GM19452 (cell line): ENCODE results near the gene MGP.

Source experiments
- ATAC-seq: cut with Tn5 transposase; IDR thresholded peaks from one replicate; pipeline ENCODE4 v1.9.1; 2021; ENCODE audit not compliant: unreplicated experiment

The MGP gene

GRCh38 chr12:14885718-14886221 is at the start of gene MGP:
TSS of gene MGP (minus strand) at chr12:14885854. CDS start at chr12:14885791, 63 bp downstream.
- ATAC-seq = no peak

DNA sequence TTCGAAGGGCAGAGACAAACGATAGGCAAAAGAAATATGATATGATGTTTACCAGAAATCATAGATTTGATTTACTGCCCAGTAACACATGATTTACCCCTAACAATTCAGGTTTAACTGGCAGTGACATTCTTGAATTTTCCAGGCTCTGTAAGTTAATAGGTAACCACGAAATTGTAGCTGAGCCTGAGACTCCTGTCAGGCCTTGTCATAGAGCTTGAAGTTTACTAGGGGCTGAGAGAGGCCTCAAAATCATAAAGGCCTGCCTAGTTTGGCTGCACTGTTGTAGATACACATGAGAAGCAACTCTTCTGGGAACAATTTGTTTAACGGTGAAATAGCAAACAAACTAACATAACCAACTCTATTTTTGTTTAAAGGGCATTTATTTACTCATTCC is 49.4 kb upstream of the MGP start:
- no peak for ATAC-seq

DNA sequence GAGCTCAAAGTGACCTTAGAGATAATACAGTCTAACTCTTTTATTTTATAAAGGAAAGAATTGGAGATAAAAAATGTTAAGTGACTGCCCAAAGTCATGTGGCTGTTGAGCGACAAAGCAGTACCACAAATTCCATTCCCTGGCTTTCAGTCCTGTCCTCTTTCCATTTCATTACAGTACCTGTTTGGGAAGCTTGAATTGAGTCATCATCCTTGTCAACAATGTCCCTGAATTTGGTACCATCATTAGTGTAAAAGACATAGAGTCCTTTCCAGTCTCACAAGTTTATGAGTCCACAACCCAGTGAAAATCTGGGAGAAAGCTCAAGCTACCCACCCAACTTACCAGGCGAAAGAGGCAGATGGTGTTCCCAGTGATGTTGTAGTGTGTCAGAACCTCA is 48.9 kb upstream of the MGP start:
- no peak for ATAC-seq

- ATAC-seq = no peak
Observed at GRCh38 chr12:14931791-14932560, 46.3 kb upstream of the MGP start.

DNA sequence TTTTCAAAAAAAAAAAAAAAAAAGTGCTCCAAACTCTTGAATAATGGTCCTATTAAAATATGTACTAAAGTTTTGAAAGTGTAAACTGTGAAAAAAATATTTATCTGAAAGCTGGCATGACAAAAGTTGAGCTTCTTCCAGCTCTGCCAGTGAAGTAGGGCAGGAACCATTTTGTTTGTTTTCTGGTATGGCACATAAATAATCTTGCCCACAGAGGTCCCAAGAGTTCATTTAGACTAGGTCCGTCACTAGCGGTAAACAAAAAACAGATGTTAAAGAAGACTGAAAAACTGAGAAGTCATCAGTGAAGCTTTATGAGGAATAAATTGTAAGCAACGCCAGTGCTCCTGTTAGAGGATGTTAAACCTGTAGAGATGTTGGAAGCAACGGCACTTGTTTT is 45.7 kb upstream of the MGP start:
- no peak for ATAC-seq

DNA sequence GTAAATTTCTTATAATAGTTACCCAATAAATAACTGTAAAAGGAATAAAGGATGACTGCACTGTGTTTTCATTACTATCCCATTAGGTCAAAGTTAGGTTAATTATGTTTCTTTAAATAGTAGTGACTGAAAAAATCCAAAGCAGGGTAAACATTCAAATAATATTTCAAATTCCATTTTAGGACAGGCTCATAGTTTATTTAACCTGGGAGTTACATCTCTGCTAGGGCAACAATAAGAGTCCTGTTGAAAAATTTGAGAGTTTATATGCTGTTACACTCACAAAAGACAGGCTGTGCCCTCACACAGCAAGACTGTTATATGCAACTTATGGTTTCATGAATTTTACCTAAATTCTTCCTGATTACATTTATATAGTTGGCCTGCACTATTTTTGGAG is 44.6 kb upstream of the MGP start:
- no peak for ATAC-seq

- no peak for ATAC-seq
Observed at GRCh38 chr12:14928931-14929330, 43.3 kb upstream of the MGP start.

GRCh38 chr12:14927267-14927666 is 41.6 kb upstream of the MGP start:
- no peak for ATAC-seq

- ATAC-seq = no peak
Observed at GRCh38 chr12:14924541-14924940, 38.9 kb upstream of the MGP start.

GRCh38 chr12:14923944-14924343 is 38.3 kb upstream of the MGP start:
- no peak for ATAC-seq

DNA sequence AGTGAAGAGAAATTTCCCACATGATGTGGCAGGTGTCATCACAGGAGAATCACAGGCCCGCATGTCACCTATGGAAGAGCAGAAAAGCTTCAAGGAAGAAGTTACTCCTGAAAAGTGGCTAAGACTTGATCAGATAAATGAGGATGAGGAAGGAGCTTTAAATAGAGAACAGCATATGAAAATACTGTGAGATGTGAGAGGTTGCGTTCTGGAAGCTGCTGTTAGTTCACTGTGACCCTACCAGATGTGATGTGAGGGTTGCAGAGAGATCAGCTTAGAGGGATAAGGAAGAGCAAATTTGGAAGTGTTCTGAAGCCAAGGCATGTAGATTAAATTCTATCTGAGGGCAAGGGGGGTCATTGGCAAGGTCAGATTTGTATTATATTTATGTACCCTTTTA is 35.6 kb upstream of the MGP start:
- no peak for ATAC-seq

- no peak for ATAC-seq
Observed at GRCh38 chr12:14920475-14921126, 34.9 kb upstream of the MGP start.

- no peak for ATAC-seq
Observed at GRCh38 chr12:14919455-14919854, 33.8 kb upstream of the MGP start.

GRCh38 chr12:14915736-14916135 is 30.1 kb upstream of the MGP start:
- ATAC-seq = no peak

GRCh38 chr12:14913381-14913781 is 27.7 kb upstream of the MGP start:
- ATAC-seq = no peak

- ATAC-seq = no peak
Observed at GRCh38 chr12:14911131-14911530, 25.5 kb upstream of the MGP start.

DNA sequence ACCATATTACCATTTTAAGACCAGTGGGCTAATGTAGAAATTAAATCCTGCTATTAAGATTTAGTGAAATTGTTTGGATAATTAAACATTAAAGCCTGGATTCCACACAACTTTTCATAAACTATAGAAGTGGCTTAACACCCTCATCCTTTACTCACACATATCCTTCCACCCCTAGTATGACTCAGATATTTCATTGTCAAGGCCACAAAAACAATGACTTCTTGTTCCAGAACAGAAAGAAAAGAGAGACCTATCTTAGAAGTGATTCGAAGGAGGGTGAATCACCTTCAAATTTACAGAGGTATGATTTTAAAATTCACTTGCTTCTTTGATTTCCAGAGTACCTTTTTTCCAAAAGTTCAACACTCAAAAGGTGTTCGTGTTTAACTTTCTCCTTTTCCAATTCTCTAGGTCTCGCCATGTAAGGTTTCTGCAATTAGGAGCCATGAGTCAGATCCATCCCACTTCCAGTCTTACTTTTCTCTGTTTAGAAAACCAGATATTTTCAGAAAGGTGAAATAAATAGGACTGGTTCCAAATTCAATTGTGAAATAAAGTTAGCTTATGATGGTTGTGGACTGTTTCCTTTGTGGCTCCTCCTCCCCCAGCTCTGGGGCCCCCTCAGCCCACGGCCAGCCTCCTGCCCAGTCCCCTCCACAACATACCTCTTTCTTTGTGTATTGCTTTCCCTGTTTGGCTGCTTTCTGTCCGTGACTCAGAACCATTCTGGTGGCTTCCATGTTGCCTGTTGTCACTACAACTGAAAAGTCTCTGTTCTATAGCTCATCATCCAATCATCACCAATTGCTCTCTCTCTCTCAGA is 24.6 kb upstream of the MGP start:
- no peak for ATAC-seq

- no peak for ATAC-seq
Observed at GRCh38 chr12:14907953-14908352, 22.3 kb upstream of the MGP start.

- no peak for ATAC-seq
Observed at GRCh38 chr12:14906114-14906513, 20.5 kb upstream of the MGP start.

GRCh38 chr12:14905269-14906004 is 19.8 kb upstream of the MGP start:
- no peak for ATAC-seq

DNA sequence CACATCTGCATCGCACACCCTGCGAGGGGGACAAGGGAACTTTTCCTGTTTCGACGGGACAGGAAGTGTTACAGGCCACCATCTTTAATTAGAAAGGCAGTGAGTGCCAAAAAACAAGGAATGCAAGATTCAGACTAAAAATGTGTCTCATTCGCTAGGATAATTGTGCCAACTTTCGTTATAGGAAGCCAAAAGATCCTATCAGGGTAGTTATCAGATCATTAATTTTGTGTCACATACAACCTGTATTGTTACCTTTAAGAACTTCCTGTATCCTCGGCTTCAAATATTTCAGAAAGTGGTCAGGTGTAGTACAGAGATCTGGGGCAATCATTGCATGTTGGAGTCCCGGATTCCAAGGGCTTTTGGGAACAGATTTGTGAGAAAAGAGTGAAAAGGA is 19.2 kb upstream of the MGP start:
- ATAC-seq = no peak
